Left lung (tissue), 10 donors: ENCODE measurements around the gene DLGAP1. TPM values are rescaled to one million over a fixed set of nuclear protein-coding genes. Genes with fewer than 3 reads are reported as not detected.

Experiments
- ATAC-seq: fragments of 200-7000 bp; cut with Tn5 transposase; one replicate; pipeline ENCODE4 v1.9.1; 2020; ENCODE audit warnings: moderate library complexity
- DNase-seq, 4 donors: peaks; one replicate each; pipeline ENCODE4 v3.0.0-alpha.2; 2013 to 2020
- H3K27ac ChIP-seq, 2 donors: fragments of 200-600 bp; sonication (generic) in 1 of 2; one replicate each; pipeline versions ENCODE4 v1.5.0 to v1.8.0; 2020 to 2021
- H3K27me3 ChIP-seq, 2 donors: fragments of 200-600 bp; sonication (generic) in 1 of 2; one replicate each; pipeline versions ENCODE4 v1.5.0 to v1.8.0; 2020 to 2021
- H3K36me3 ChIP-seq, 2 donors: fragments of 200-600 bp; sonication (generic) in 1 of 2; one replicate each; pipeline versions ENCODE4 v1.5.0 to v1.8.0; 2020 to 2021
- H3K4me1 ChIP-seq, 2 donors: fragments of 200-600 bp; one replicate each; pipeline ENCODE4 v1.8.0; 2021
- H3K4me3 ChIP-seq, 2 donors: fragments of 200-600 bp; sonication (generic) in 1 of 2; one replicate each; pipeline versions ENCODE4 v1.5.0 to v1.8.0; 2020 to 2021; ENCODE audit warnings: mild to moderate bottlenecking in 1 of 2
- H3K9me3 ChIP-seq, 2 donors: fragments of 200-600 bp; sonication (generic) in 1 of 2; one replicate each; pipeline versions ENCODE4 v1.5.0 to v1.8.0; 2020 to 2021
- intact Hi-C, 2 donors: fragments of 100-400 bp; cut with DNase I; formaldehyde crosslinking; loops; one replicate each; pipeline versions ENCODE4 v1.11.2 to v1.14.2; 2022
- polyA plus RNA-seq, 6 donors: library from polyadenylated mRNA; unstranded; fragments of 120-200 nt; gene quantifications; one replicate each; pipeline ENCODE4 v1.2.1, GENCODE V29; 2013; ENCODE audit not compliant: insufficient read length in 6 of 6
- total RNA-seq, 2 donors: library from RNA; stranded (reverse); fragmentation: NEBNext Ultra II Directional; extraction: Animal tissue kit (Norgen Biotek cat#: 25700); gene quantifications; one replicate each; pipeline ENCODE4 v1.2.1, GENCODE V29; 2021
- TF ChIP-seq, protein P1 (sequence below), 2 donors: fragments of 200-600 bp; sonication (generic) in 1 of 2; IDR thresholded peaks; one replicate each; pipeline versions ENCODE4 v1.5.0 to v1.8.0; 2021; ENCODE audit warnings: antibody characterized with exemption in 2 of 2
- donor health status: DM: no; HTN: yes; CAD: no.
- donor health status: DM: no; HTN: no; CAD: no.

DLGAP1 gene
- total and polyA plus RNA-seq, 8 donors, result 1.6 to 4.0 (median 2.1) TPM

DNA sequence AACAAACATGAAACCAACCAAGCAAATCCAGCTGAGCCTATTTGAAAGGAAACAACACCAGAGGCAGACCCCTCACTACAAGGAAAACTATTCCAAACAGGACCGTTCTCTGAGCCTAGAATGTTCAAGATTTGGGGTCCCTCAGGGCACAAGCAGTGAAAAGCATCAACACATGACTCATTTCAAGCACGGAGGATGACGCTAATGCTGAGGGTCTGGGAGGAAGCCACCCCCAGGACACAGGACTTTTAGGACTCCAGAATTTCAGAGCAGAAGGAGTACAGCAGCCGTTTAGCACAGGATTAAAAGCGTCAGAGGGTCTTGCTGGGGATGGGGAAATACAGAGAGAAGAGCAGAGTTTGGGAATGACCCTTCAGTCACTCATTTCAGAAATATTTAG is 168.9 kb downstream of the DLGAP1 start:
- ATAC-seq (no peak), DNase-seq (no peak)
- no peak overlapping the region for H3K4me3 ChIP-seq
- peaks cover 0 to 2% of the 10 kb centered on the region in 2 donors for H3K9me3 ChIP-seq
- H3K27me3 ChIP-seq, result no peaks in the 10 kb centered on the region
- intact Hi-C loops, result no loop called here
- TF ChIP-seq, protein P1, sequence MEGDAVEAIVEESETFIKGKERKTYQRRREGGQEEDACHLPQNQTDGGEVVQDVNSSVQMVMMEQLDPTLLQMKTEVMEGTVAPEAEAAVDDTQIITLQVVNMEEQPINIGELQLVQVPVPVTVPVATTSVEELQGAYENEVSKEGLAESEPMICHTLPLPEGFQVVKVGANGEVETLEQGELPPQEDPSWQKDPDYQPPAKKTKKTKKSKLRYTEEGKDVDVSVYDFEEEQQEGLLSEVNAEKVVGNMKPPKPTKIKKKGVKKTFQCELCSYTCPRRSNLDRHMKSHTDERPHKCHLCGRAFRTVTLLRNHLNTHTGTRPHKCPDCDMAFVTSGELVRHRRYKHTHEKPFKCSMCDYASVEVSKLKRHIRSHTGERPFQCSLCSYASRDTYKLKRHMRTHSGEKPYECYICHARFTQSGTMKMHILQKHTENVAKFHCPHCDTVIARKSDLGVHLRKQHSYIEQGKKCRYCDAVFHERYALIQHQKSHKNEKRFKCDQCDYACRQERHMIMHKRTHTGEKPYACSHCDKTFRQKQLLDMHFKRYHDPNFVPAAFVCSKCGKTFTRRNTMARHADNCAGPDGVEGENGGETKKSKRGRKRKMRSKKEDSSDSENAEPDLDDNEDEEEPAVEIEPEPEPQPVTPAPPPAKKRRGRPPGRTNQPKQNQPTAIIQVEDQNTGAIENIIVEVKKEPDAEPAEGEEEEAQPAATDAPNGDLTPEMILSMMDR (IDR thresholded peaks at IDR 0.05), result no peak
- H3K27ac ChIP-seq, result no peak overlapping the region
- no peaks in the 10 kb centered on the region for H3K36me3 ChIP-seq
- H3K4me1 ChIP-seq, result no peaks in the 10 kb centered on the region

GRCh38 chr18:4285525-4285924 is 169.6 kb downstream of the DLGAP1 start:
- Histone ChIP-seq H3K27ac (no peak overlapping the region), H3K36me3 (no peaks in the 10 kb centered on the region), H3K4me1 (no peaks in the 10 kb centered on the region), H3K9me3 (peaks cover 0 to 2% of the 10 kb centered on the region in 2 donors), H3K4me3 (no peak overlapping the region), H3K27me3 (no peaks in the 10 kb centered on the region)
- ATAC-seq (no peak), DNase-seq (no peak)
- TF ChIP-seq, protein P1 (IDR thresholded peaks at IDR 0.05), result no peak
- intact Hi-C loops, result no loop called here

- Histone ChIP-seq H3K27ac (no peak overlapping the region), H3K4me1 (no peaks in the 10 kb centered on the region), H3K4me3 (no peak overlapping the region), H3K9me3 (peaks cover 0 to 2% of the 10 kb centered on the region in 2 donors), H3K27me3 (no peaks in the 10 kb centered on the region), H3K36me3 (no peaks in the 10 kb centered on the region)
- ATAC-seq, result no peak
- TF ChIP-seq, protein P1 (IDR thresholded peaks at IDR 0.05), result no peak
- intact Hi-C loops, result no loop called here
- DNase-seq, result no peak
Observed at GRCh38 chr18:4284528-4284927, 170.6 kb downstream of the DLGAP1 start.

- Histone ChIP-seq H3K27ac (no peak overlapping the region), H3K36me3 (no peaks in the 10 kb centered on the region), H3K4me3 (no peak overlapping the region), H3K9me3 (peaks cover 0 to 2% of the 10 kb centered on the region in 2 donors), H3K27me3 (no peaks in the 10 kb centered on the region), H3K4me1 (no peaks in the 10 kb centered on the region)
- ATAC-seq (peak; percentile 44), DNase-seq (no peak)
- TF ChIP-seq, protein P1 (IDR thresholded peaks at IDR 0.05), result no peak
- intact Hi-C loops, result no loop called here
Observed at GRCh38 chr18:4283746-4284291, 171.3 kb downstream of the DLGAP1 start.

GRCh38 chr18:4282954-4283353 is 172.2 kb downstream of the DLGAP1 start:
- TF ChIP-seq, protein P1 (IDR thresholded peaks at IDR 0.05), result no peak
- no peaks in the 10 kb centered on the region for H3K4me1 ChIP-seq
- intact Hi-C loops, result no loop called here
- no peak overlapping the region for H3K4me3 ChIP-seq
- ATAC-seq, result no peak
- no peak overlapping the region for H3K27ac ChIP-seq
- peaks cover 0 to 2% of the 10 kb centered on the region in 2 donors for H3K9me3 ChIP-seq
- H3K36me3 ChIP-seq, result no peaks in the 10 kb centered on the region
- DNase-seq, result no peak
- no peaks in the 10 kb centered on the region for H3K27me3 ChIP-seq
